NCI-H446 treated with DMSO at 0.1 percent for 48 hours (cell line): ENCODE results near the gene ARSH.
A peak's percentile ranks its signal among the peaks of the same experiment; 100 is the strongest.
"Not testable (repeated sequence)": the region's sequence is repeated elsewhere in the genome, so short reads cannot be mapped to it uniquely, and the experiment has no call there.

Experiments used
- DNase-seq: peaks from one replicate; lab custom pipeline; 2025; lab: John Stamatoyannopoulos, UW

ARSH gene

GRCh38 chrX:3006495-3006894, at the start of gene ARSH:
Gene ARSH (plus strand): TSS chrX:3006546. CDS start chrX:3006613, 67 bp downstream.
- no peak for DNase-seq

- no peak for DNase-seq
Observed at GRCh38 chrX:2958199-2958598, 48.1 kb upstream of the ARSH start.

- DNase-seq = no peak
Observed at GRCh38 chrX:2960861-2961515, 45.4 kb upstream of the ARSH start.

GRCh38 chrX:2962381-2962780, 44.0 kb upstream of the ARSH start:
- DNase-seq = no peak

GRCh38 chrX:2963449-2963848, 42.9 kb upstream of the ARSH start:
- not testable (repeated sequence) for DNase-seq

GRCh38 chrX:2963992-2964794, 42.2 kb upstream of the ARSH start:
- DNase-seq = not testable (repeated sequence)

- no peak for DNase-seq
Observed at GRCh38 chrX:2965965-2966364, 40.4 kb upstream of the ARSH start.

GRCh38 chrX:2967012-2967411, 39.3 kb upstream of the ARSH start:
- no peak for DNase-seq

GRCh38 chrX:2967584-2967983, 38.8 kb upstream of the ARSH start:
- no peak for DNase-seq

- DNase-seq = no peak
Observed at GRCh38 chrX:2967998-2968909, 38.1 kb upstream of the ARSH start.

- no peak for DNase-seq
Observed at GRCh38 chrX:2969021-2969420, 37.3 kb upstream of the ARSH start.

GRCh38 chrX:2972391-2972790, 34.0 kb upstream of the ARSH start:
- no peak for DNase-seq

- DNase-seq = no peak
Observed at GRCh38 chrX:2974961-2975360, 31.4 kb upstream of the ARSH start.

- not testable (repeated sequence) for DNase-seq
Observed at GRCh38 chrX:2978639-2979038, 27.7 kb upstream of the ARSH start.

- DNase-seq = no peak
Observed at GRCh38 chrX:2984342-2984741, 22.0 kb upstream of the ARSH start.

- DNase-seq = no peak
Observed at GRCh38 chrX:2989565-2989964, 16.8 kb upstream of the ARSH start.

GRCh38 chrX:3010532-3010931, 4.2 kb downstream of the ARSH start:
- no peak for DNase-seq

- DNase-seq = no peak
Observed at GRCh38 chrX:3017492-3017891, 11.1 kb downstream of the ARSH start.

- peak; percentile 33 for DNase-seq
Observed at GRCh38 chrX:3024176-3024575, 17.8 kb downstream of the ARSH start.

GRCh38 chrX:3026074-3026815, 19.9 kb downstream of the ARSH start:
- peak; percentile 15 for DNase-seq

GRCh38 chrX:3029129-3029528, 22.8 kb downstream of the ARSH start:
- no peak for DNase-seq

- DNase-seq = no peak
Observed at GRCh38 chrX:3037218-3037617, 30.9 kb downstream of the ARSH start.
